HG02642 (cell line): ENCODE measurements around the gene DENND1A.

Experiments
- ATAC-seq: cut with Tn5 transposase; IDR thresholded peaks from one replicate; pipeline ENCODE4 v1.9.1; 2021; ENCODE audit warnings: mild to moderate bottlenecking; ENCODE audit not compliant: unreplicated experiment, poor library complexity

The DENND1A gene

GRCh38 chr9:123702483-123702882, 227.4 kb downstream of the DENND1A start:
- no peak for ATAC-seq

GRCh38 chr9:123697686-123698085, 232.2 kb downstream of the DENND1A start:
- ATAC-seq = no peak

- ATAC-seq = no peak
Measured at GRCh38 chr9:123696476-123696875, 233.4 kb downstream of the DENND1A start.

- no peak for ATAC-seq
Measured at GRCh38 chr9:123695386-123695785, 234.5 kb downstream of the DENND1A start.

- ATAC-seq = no peak
Measured at GRCh38 chr9:123691765-123692303, 238.1 kb downstream of the DENND1A start.

- ATAC-seq = no peak
Measured at GRCh38 chr9:123689701-123690428, 240.1 kb downstream of the DENND1A start.

- no peak for ATAC-seq
Measured at GRCh38 chr9:123687246-123687751, 242.6 kb downstream of the DENND1A start.

- ATAC-seq = no peak
Measured at GRCh38 chr9:123686829-123687192, 243.1 kb downstream of the DENND1A start.

GRCh38 chr9:123686131-123686828, 243.6 kb downstream of the DENND1A start:
- ATAC-seq = no peak

- ATAC-seq = no peak
Measured at GRCh38 chr9:123685489-123686083, 244.3 kb downstream of the DENND1A start.

GRCh38 chr9:123684393-123685149, 245.4 kb downstream of the DENND1A start:
- ATAC-seq = no peak

GRCh38 chr9:123682746-123683145, 247.2 kb downstream of the DENND1A start:
- ATAC-seq = no peak

GRCh38 chr9:123680352-123680751, 249.6 kb downstream of the DENND1A start:
- no peak for ATAC-seq

- ATAC-seq = peak; percentile 92
Measured at GRCh38 chr9:123679330-123679987, 250.5 kb downstream of the DENND1A start.

- no peak for ATAC-seq
Measured at GRCh38 chr9:123678878-123679329, 251.0 kb downstream of the DENND1A start.

- no peak for ATAC-seq
Measured at GRCh38 chr9:123678038-123678877, 251.7 kb downstream of the DENND1A start.

- no peak for ATAC-seq
Measured at GRCh38 chr9:123676869-123677268, 253.1 kb downstream of the DENND1A start.

GRCh38 chr9:123669346-123669745, 260.6 kb downstream of the DENND1A start:
- no peak for ATAC-seq

- ATAC-seq = no peak
Measured at GRCh38 chr9:123663529-123663928, 266.4 kb downstream of the DENND1A start.
